ENCODE data around the gene GSTT2.
"Not testable (repeated sequence)": the region's sequence is repeated elsewhere in the genome, so short reads cannot be mapped to it uniquely, and the experiment has no call there.

DNA sequence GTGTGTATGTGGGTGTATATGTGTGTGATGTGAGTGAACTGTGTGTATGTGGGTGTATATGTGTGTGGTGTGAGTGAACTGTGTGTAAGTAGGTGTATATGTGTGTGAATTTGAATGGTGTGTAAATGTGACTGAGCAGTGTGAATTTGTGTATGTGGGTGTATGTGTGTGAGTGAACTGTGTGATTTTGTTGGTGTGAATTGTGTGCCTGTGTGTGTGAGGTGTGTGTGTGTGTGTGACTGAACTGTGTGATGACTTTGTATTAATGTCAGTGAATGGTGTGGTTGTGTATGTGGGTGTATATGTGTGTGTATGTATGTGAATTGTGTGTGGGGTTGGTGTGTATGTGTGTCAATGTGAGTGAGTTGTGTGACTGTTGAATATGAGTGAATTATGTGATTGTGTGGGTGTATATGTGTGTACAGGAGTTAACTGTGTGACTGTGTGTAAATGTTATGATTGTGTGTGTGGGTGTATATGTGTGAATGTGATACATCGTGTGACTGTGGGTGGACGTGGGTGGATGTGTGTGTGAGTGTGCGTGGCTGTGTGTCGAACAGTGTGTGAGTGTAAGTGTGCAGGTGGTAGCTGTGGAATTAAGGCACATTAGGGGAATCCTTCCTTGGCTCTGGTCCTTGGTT, 6.7 kb downstream of the GSTT2 start:
- TF ChIP-seq, protein P1, sequence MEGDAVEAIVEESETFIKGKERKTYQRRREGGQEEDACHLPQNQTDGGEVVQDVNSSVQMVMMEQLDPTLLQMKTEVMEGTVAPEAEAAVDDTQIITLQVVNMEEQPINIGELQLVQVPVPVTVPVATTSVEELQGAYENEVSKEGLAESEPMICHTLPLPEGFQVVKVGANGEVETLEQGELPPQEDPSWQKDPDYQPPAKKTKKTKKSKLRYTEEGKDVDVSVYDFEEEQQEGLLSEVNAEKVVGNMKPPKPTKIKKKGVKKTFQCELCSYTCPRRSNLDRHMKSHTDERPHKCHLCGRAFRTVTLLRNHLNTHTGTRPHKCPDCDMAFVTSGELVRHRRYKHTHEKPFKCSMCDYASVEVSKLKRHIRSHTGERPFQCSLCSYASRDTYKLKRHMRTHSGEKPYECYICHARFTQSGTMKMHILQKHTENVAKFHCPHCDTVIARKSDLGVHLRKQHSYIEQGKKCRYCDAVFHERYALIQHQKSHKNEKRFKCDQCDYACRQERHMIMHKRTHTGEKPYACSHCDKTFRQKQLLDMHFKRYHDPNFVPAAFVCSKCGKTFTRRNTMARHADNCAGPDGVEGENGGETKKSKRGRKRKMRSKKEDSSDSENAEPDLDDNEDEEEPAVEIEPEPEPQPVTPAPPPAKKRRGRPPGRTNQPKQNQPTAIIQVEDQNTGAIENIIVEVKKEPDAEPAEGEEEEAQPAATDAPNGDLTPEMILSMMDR (IDR thresholded peaks at IDR 0.05) = not testable (repeated sequence)
- TF ChIP-seq CEBPB (IDR thresholded peaks at IDR 0.05); RCOR1 (IDR thresholded peaks at IDR 0.05; ENCODE audit: low read depth, low read length); PBX3 (IDR thresholded peaks at IDR 0.05); MAX (IDR thresholded peaks at IDR 0.05); HOXA7 (CRISPR knock-in tag; IDR thresholded peaks at IDR 0.05); POLR2A (IDR thresholded peaks at IDR 0.05; ENCODE audit: low read length): not testable (repeated sequence)
